Stimulated activated CD4-positive, alpha-beta T cell treated with anti-CD3 and anti-CD28 coated beads, Interleukin-2, amount 100 ng/mL, for 48 hours (primary cell): ENCODE data around the gene CSF1.

Experiments
- DNase-seq, 2 donors: peaks; one replicate each; pipeline ENCODE4 v3.0.0-alpha.2; 2020

Gene CSF1

GRCh38 chr1:109883248-109883955, 27.2 kb upstream of the CSF1 start:
- no peak for DNase-seq

DNA sequence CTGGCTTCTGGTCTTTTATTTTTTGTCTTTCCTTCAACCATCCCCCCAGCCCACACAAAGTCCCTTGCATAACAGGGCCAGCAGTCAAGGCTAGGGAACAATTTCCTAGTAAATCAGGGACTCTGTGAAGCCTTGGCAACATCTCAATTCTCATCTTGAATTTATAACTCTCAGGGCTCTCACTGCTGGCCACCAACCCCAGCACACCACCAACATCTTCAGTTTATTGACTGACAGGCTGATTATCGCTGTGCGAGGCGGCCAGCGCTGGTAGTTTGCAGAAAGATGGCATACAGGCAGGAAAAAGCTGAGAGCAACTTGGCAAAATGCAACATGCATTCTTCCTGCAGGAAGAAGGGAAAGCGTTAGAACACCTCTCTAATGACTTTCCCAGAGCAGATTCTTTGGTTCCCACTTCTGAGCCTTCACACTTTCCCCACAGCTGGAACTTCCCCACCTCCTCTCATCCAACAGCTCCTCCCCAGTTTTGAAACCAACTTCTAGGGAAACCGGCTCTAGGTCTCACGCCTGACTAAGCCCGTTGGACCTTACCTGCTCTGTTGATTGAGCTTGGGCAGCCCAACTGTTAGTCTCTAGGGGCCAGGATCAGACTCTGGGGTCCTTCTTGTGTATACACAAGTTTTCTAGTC, 26.3 kb upstream of the CSF1 start:
- no peak for DNase-seq

GRCh38 chr1:109885589-109885988, 25.1 kb upstream of the CSF1 start:
- DNase-seq, result no peak

DNA sequence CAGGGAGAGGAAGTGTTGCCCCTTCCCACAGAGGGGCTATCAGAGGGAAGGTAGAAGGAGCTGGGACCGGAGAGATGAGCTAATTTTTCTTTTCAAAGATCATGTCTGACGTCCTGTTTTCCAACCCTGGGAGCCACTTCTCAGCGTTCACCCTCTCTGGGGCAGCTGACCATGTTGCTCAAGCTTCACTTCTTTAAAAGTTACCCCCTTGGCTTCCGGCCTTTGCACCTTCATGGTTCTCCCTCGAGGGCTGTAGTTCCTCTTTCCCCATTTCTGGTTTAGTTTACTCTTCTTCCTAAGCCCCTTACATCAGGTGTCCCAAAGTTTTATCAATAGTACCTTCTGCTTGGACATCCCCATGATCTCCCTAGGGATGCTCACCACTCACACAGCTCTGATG, 23.8 kb upstream of the CSF1 start:
- no peak for DNase-seq

DNA sequence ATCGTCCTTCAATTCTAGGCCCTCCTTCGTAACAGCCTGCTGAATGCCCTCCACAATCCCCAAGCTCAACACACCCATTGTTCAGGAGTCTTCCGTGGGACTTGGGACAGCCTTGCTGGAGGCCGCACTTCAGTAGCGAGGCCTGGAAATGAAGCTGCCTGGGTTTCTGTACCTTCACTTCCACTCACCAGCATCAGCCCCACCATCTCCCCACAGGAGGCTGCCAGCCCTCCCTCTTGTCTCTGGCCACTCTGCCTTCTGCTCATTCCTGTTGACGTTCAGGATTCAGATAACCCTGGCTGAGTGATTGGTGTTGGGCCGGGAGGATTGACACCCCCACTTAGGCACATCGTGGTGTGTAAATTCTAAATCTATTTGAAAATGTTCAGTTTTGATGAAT, 23.4 kb upstream of the CSF1 start:
- no peak for DNase-seq

GRCh38 chr1:109887884-109888283, 22.8 kb upstream of the CSF1 start:
- DNase-seq, result no peak

- DNase-seq, result no peak
These were observed 21.6 kb upstream of the CSF1 start for GRCh38 chr1:109889094-109889493.

DNA sequence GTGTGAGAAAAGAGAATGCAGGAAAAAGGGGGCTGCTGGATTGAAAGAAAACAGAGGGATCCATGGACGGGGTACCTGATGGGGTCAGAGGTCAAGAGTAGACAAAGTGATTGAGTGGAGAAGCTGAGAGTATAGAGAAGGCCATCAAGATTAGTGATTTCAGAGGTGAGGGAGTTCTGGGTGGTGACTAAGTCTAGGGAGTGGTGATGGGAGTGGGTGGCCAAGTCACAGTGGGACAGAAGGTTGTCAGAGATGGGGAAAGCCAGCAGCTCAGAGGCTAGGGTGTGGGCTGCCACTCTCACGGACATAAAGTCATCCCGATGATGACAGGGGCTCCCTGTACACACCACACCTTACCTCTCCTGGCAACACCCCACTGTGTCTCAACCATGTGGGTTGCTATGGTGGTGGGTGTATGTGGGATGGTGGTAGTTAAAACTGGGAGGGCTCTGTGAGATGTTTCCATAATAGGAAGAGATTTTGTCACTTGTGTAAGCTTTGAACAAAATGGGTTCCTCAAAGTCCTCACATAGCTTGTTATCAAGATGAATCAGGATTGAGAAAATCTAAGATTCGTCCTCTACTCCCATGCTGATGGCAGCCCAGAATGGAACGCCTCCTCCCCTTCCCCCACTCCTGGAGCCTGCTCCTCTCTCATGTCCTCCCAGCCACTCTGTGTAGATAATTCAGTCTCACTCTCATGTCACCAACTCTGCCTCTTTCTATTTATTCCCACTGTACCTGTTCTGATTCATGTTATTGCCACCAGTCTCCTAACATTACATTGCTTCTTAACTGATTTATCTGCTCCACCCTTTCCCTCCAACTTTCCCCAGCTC, 20.3 kb upstream of the CSF1 start:
- DNase-seq, result peak; percentile 51 to 53

DNA sequence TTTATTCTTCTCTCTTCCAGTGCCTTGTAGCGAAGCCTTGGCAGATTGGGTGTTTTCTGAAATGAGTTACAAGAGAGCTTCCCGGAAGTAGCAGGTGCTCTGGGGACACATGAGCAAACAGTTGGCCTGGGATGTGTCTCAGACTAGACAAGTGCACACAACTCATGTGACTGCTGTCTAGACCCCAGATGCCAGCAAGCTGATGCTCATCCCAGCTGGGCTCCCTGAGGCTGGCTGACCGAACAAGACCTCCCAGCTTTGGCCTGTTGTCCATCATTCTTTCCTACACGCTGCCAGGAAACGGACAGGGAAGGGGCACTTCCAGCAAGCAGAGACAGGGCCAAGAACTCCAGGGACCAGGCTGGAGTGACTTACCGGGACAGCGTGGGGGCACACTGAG, 18.7 kb upstream of the CSF1 start:
- DNase-seq, result no peak

DNA sequence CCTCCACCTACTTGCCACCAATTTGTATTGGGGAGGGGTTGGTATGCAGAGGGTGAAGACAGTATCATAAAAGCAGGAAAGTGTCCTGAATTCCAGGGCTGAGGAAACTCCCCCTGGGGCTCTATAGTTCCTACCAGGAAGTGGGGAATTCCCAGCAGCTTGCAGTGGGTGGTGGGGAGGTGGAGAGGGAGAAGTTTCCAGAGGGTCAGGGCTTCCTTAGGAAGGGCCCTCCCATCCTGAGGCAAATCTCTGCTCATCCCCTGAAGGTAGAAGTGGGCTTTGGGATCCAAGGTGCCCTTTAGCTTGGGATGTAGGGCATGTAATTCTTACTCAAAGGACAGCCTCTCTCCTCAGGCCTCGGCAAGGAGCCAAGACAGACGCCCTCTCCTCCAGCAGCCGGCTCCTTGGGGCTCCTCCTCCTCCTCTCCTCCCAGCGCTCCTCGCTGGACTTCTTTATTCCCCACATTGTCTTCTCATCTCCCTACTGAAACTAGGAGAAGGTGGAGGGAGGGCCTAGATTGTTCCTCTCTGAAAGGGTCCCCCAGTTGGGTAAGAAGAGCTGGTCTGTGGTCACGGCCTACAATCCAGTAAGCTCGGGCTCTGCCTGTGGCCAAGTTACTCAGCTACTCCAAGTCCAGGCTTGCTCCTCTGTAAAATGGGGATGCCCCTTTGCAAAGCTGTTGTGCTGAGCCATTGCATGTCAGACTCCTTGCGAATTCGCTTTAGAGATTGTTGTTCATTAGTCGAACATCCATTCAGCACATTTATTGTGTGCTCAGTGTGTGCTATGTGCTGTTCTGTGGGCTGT, 17.9 kb upstream of the CSF1 start:
- no peak for DNase-seq

DNA sequence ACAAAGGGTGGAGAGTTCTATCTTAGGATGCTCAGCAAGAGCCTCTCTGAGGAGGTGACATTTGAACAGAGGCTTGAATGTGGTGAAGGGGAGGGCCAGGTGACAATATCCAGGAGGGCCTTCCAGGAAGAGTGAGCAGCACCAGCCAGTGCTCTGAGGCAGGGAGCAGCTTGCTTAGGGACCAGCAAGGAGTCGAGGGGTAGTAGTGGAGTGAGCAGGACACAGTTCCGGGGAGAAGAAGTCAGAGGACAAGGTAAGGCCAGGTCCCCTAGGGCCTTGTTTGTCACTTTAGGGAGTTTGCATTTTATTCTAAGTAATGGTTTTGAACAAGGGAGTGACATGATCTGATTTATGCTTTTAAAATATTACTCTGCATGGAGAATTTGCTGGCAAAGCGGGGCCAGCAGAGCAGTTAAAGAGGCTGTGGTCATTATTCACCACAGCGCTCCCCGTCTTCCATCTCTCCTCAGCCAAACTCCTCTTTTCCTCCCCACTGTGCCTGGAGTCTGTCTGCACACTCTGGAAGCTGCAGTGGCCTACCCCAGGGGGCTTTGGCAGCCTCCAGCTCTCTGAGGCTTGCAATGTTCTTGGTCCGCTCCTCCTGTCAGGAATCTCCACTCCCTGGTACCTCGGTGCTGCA, 17.0 kb upstream of the CSF1 start:
- no peak for DNase-seq

DNA sequence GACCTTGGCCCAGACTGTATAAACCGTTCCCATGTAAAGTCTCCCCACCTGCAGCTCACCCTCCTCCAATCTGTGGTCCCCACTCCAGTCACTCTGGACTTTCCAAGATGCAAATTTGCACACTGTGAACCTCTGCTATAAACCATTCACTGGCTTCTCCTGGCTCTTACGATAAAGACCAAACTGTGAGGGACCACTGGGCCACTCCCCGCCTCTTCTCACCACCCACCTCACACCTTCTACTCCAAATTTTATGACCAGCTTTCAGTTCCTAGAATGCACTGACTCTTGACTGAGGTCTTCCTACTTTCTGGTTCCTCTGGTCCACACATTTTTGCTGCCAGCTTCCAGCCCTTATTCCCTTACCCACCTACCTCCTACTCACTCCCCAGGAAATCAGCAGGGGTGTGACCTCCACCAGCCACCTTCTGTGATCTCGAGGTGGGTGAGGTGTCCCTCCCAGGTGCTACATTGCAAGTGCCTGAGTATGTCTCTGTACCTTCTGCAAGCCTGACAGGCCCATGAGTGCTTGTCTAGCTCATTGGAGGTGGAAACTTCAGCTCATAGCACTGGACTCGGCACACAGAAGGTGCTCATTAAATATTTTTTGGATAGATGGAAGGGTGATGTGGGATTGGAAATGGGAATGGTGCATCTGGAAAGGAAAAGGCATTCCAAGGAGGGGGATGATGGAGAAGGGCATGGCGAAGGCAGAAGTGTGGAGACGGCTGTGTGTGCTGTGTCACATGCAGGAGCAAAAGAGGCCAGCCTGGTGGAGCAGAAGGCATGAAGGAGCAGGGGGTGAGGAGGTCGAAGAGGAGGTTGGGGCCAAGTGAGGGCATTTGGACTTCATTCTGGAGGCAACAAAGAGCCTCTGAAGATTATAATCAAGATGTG, 15.6 kb upstream of the CSF1 start:
- DNase-seq, result no peak

- DNase-seq, result no peak
These were observed 14.7 kb upstream of the CSF1 start for GRCh38 chr1:109895720-109896504.

DNA sequence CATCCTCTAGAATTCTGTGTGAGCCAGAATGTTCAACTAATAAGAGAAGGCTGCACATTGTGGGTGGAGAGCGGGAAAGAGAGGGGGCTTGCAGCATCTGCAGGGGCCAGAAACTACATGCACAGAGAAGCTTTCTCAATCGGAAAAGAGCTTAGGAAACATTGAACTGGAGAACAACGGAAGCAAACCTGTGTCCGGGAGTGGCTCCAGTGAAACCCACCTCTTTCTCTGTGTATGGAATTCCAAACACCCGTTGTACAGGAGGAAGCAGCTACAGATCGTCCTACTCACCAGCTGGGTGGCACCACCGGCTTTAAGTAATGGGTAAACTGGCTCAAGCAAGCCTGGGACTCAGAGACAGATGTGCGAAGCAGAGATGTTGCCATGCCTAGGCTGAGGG, 14.0 kb upstream of the CSF1 start:
- no peak for DNase-seq

GRCh38 chr1:109897259-109897955, 13.2 kb upstream of the CSF1 start:
- DNase-seq, result no peak

GRCh38 chr1:109898842-109899241, 11.8 kb upstream of the CSF1 start:
- DNase-seq, result no peak

DNA sequence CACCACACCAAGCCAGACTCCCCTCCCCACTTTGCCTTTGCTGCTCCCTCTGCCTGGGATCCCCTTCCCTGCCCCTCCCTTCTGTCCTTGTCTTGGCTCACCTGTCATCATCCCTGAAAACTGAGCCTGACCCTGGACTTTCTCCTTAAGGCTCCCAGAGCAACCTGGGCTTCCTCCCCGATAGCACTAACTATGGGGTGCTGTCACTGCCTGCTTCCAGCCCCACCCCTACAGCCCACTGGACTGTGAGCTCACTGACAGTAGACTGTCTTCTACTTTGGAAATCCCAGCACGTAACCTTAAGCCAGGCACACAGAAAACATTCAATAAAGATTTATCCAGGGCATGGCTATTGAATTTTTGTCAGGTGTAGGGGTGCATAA, 9.5 kb upstream of the CSF1 start:
- DNase-seq, result no peak

GRCh38 chr1:109901524-109902145, 9.0 kb upstream of the CSF1 start:
- DNase-seq, result no peak

DNA sequence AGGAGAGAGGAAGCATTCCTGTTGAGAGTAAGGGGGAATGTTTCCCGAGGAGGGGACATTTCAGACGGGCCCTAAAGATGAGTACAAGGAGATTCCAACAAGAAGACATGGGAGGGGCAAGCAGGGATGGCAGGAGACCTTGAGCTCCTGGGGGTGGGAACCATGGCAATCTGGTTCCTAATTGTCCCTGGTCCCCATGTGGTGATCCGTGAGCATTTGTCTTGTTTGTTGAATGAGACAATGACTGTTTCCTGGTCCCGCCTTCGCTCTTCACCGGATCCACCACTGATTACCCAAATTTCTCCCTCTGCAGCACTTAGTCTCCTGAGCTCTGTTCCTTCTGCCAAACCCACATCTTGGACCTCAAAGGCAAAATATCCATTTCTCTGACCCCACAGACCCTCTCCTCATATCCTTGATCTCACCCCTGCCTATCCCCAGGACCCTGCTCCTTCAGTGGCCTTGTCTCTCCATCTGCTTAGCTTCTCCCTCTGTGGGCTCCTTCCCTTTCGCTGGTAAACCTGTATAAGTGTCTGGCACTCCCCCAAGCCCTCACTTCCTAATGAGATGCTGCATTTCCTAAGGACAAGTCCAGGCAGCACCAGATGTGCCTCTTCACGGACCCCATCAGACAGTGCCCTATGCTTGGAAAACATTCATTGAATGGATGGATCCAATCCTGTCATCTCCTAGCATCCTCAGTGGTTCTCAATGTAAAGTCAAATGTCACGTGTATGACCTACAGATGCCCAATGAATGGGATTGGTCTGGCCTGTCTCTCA, 8.3 kb upstream of the CSF1 start:
- no peak for DNase-seq
